DND-41 (cell line): ENCODE measurements around the gene TEAD1.

Experiments
- ATAC-seq: fragments of 200-7000 bp; cut with Tn5 transposase; 3 replicates; pipeline ENCODE4 v1.9.1; 2021; ENCODE audit warnings: low read depth; ENCODE audit not compliant: insufficient read depth
- DNase-seq: peaks from one replicate; pipeline ENCODE4 v3.0.0-alpha.2; 2020
- H2AFZ ChIP-seq: 2 replicates; pipeline ENCODE4 v1.6.0; 2012; ENCODE audit warnings: low read depth, low read length
- H3K27ac ChIP-seq: 2 replicates; pipeline ENCODE4 v1.5.1; 2012; ENCODE audit warnings: low read length, inconsistent platforms
- H3K27me3 ChIP-seq: fragments of 200-600 bp; sonication (generic); 2 replicates; pipeline ENCODE4 v1.6.0; 2012; ENCODE audit warnings: low read length, mild to moderate bottlenecking, inconsistent platforms; ENCODE audit not compliant: insufficient read depth, poor library complexity
- H3K36me3 ChIP-seq: 2 replicates; pipeline ENCODE4 v1.5.1; 2012; ENCODE audit warnings: low read length, inconsistent platforms; ENCODE audit not compliant: insufficient read depth
- H3K4me1 ChIP-seq: 2 replicates; pipeline ENCODE4 v1.5.1; 2012; ENCODE audit warnings: mild to moderate bottlenecking, low read length; ENCODE audit not compliant: insufficient read depth
- H3K4me2 ChIP-seq: 2 replicates; pipeline ENCODE4 v1.6.0; 2012; ENCODE audit warnings: mild to moderate bottlenecking, moderate library complexity, low read length, inconsistent platforms; ENCODE audit not compliant: insufficient read depth
- H3K4me3 ChIP-seq, 2 experiments: fragments of 200-600 bp in 1 of 2; shearing (Covaris generic) in 1 of 2; 2 replicates each; pipeline ENCODE4 v1.5.1; 2012 to 2016; ENCODE audit warnings: inconsistent platforms in 2 of 2, low read length in 2 of 2, mild to moderate bottlenecking in 2 of 2, low read depth in 1 of 2, moderate library complexity in 1 of 2
- H3K79me2 ChIP-seq: 2 replicates; pipeline ENCODE4 v1.6.0; 2012; ENCODE audit warnings: low read length, inconsistent platforms; ENCODE audit not compliant: insufficient read depth
- H3K9ac ChIP-seq: 2 replicates; pipeline ENCODE4 v1.6.0; 2012; ENCODE audit warnings: low read depth, mild to moderate bottlenecking, inconsistent platforms, low read length, moderate library complexity
- H3K9me3 ChIP-seq: 2 replicates; pipeline ENCODE4 v1.5.1; 2012; ENCODE audit warnings: low read length, moderate library complexity, mild to moderate bottlenecking, inconsistent platforms; ENCODE audit not compliant: insufficient read depth, severe bottlenecking
- H4K20me1 ChIP-seq: 2 replicates; pipeline ENCODE4 v1.6.0; 2012; ENCODE audit warnings: low read length; ENCODE audit not compliant: insufficient read depth
- EZH2 ChIP-seq: IDR thresholded peaks from 3 replicates; pipeline ENCODE4 v1.6.1; 2012; ENCODE audit warnings: borderline replicate concordance, low read depth, mild to moderate bottlenecking, moderate library complexity, low read length, inconsistent platforms; ENCODE audit not compliant: severe bottlenecking
- TF ChIP-seq, protein P1 (sequence below): IDR thresholded peaks from 2 replicates; pipeline ENCODE4 v1.5.1; 2012; ENCODE audit warnings: borderline replicate concordance, low read length, moderate library complexity, mild to moderate bottlenecking; ENCODE audit not compliant: poor library complexity, severe bottlenecking; ENCODE audit errors: extremely low read depth

Gene TEAD1

DNA sequence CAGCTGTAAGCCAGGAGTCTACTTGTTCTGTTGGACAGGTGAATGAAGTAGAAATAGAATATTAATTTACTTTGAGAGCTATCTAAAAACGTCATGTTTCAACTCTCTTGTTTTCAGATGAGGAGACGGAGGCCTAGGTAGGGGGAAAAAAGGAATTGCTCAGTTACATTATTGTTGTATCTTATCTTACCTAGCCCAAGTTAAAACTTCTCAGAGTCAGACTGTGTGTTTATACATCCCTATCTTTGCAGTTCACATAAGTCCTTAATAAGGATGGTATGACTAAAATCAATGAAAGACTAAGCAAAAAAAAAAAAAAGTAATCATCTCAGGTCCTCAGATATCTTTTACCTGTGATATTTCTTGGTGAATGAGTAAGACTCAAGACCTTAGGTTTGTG lies 62.8 kb downstream of the TEAD1 start:
- DNase-seq (no peak), ATAC-seq (no peak)
- Histone ChIP-seq H3K27me3 (peaks cover 8% of the 10 kb centered on the region), H2AFZ (no peak overlapping the region), H3K4me3 (no peak overlapping the region), H3K9me3 (no peaks in the 10 kb centered on the region), H3K36me3 (no peaks in the 10 kb centered on the region), H3K4me2 (no peak overlapping the region), H3K79me2 (no peaks in the 10 kb centered on the region), H3K9ac (no peak overlapping the region), H3K4me1 (no peaks in the 10 kb centered on the region), H3K27ac (no peak overlapping the region), H4K20me1 (no peaks in the 10 kb centered on the region)
- TF ChIP-seq, protein P1, sequence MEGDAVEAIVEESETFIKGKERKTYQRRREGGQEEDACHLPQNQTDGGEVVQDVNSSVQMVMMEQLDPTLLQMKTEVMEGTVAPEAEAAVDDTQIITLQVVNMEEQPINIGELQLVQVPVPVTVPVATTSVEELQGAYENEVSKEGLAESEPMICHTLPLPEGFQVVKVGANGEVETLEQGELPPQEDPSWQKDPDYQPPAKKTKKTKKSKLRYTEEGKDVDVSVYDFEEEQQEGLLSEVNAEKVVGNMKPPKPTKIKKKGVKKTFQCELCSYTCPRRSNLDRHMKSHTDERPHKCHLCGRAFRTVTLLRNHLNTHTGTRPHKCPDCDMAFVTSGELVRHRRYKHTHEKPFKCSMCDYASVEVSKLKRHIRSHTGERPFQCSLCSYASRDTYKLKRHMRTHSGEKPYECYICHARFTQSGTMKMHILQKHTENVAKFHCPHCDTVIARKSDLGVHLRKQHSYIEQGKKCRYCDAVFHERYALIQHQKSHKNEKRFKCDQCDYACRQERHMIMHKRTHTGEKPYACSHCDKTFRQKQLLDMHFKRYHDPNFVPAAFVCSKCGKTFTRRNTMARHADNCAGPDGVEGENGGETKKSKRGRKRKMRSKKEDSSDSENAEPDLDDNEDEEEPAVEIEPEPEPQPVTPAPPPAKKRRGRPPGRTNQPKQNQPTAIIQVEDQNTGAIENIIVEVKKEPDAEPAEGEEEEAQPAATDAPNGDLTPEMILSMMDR = no peak
- TF ChIP-seq EZH2 = no peak

DNA sequence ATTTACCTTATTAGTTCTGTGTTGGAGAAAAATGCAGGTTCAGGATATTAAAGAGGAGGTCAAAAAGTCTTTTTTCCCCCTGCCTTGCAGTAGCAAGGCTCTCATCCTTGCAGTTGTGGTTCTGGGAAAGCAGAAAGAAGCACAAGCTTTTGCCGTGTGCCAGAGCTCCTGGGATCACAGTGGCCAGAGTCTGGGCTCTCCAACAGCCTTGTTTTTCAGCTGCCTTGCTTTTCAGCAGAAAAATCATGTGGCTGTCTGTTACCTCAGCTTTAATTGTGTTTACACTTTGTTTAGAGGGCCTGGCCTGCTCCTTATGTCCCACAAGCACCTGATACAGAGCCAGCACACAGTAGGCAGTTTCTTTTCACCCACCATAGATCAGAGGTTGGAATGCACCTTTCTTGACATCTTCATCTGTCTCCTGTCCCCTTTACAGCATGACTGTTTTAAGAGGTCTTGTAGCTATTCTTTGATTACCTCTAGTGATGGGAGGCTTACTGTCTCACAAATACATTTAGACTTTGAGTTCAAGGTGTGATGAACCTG lies 67.5 kb downstream of the TEAD1 start:
- DNase-seq = no peak
- H3K9ac ChIP-seq = no peak overlapping the region
- H3K9me3 ChIP-seq = no peaks in the 10 kb centered on the region
- H3K4me2 ChIP-seq = no peak overlapping the region
- no peak overlapping the region for H2AFZ ChIP-seq
- H3K4me3 ChIP-seq = no peak overlapping the region
- no peak for ATAC-seq
- H3K36me3 ChIP-seq = no peaks in the 10 kb centered on the region
- peaks cover 5% of the 10 kb centered on the region; the same call in 1 of the 2 replicates for H3K4me1 ChIP-seq
- peaks cover 14% of the 10 kb centered on the region for H3K27me3 ChIP-seq
- peaks cover 3% of the 10 kb centered on the region; the same call in 1 of the 2 replicates for H4K20me1 ChIP-seq
- H3K27ac ChIP-seq = no peak overlapping the region
- no peak for TF ChIP-seq EZH2
- TF ChIP-seq, protein P1 = no peak
- no peaks in the 10 kb centered on the region for H3K79me2 ChIP-seq

DNA sequence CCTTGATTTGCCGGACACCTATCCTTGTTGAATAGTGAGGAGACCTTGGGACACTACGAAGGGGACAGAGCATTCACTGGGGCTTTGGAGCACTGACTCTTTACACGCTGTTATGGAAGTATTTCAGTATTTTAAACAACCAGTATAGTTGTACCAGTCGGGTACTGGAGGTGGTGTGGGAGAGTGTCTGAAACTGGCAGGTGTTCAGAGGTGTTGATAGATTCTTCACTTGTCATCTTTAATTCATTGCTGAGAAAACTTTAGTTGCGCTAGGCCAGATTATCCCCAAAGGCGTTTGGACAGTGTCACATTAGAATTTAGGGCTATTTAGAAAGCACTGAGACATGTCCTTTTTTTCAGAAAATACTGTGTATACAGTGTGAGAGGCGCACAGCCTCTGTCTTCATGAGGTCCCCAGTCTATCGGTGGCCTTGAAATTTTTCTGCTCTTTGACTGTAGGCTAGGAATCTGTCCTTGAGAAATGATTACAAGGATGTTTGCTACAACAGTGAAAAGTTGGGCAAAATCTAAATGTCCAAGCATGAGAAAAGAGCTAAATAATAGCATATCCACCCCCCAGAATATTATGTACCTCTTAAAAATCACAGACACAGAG lies 69.7 kb downstream of the TEAD1 start:
- H3K27me3 ChIP-seq = peaks cover 14% of the 10 kb centered on the region
- H4K20me1 ChIP-seq = peaks cover 4% of the 10 kb centered on the region; the same call in 1 of the 2 replicates
- no peak overlapping the region for H3K9ac ChIP-seq
- DNase-seq = no peak
- H3K4me2 ChIP-seq = no peak overlapping the region
- H3K4me1 ChIP-seq = peaks cover 8% of the 10 kb centered on the region; the same call in 1 of the 2 replicates
- no peaks in the 10 kb centered on the region for H3K79me2 ChIP-seq
- no peak for ATAC-seq
- H3K4me3 ChIP-seq = no peak overlapping the region
- no peak overlapping the region for H2AFZ ChIP-seq
- no peak overlapping the region for H3K27ac ChIP-seq
- no peaks in the 10 kb centered on the region for H3K36me3 ChIP-seq
- TF ChIP-seq, protein P1 = no peak
- no peak for TF ChIP-seq EZH2
- no peaks in the 10 kb centered on the region for H3K9me3 ChIP-seq
